GM23248 (cell line): ENCODE data around the gene HOXC10. TPM values are rescaled to one million over a fixed set of nuclear protein-coding genes. Genes with fewer than 3 reads are reported as not detected.
A peak's percentile ranks its signal among the peaks of the same experiment; 100 is the strongest.

Experiments used
- DNase-seq: peaks from one replicate; pipeline ENCODE4 v3.0.0-alpha.2; 2015
- H2AFZ ChIP-seq: fragments of 200-600 bp; sonication (generic); 2 replicates; pipeline ENCODE4 v1.6.1; 2016; ENCODE audit warnings: antibody characterized with exemption
- H3F3A ChIP-seq: fragments of 200-600 bp; sonication (generic); 2 replicates; pipeline ENCODE4 v1.6.1; 2016; ENCODE audit warnings: mild to moderate bottlenecking, antibody characterized with exemption, mixed run types; ENCODE audit not compliant: insufficient read depth
- H3K27ac ChIP-seq: fragments of 200-600 bp; sonication (generic); 2 replicates; pipeline ENCODE4 v1.5.1; 2016; ENCODE audit warnings: mild to moderate bottlenecking
- H3K27me3 ChIP-seq: fragments of 200-600 bp; sonication (generic); replicated peaks from 2 replicates; pipeline ENCODE4 v1.6.1; 2016; ENCODE audit warnings: mild to moderate bottlenecking; ENCODE audit not compliant: insufficient read depth
- H3K36me3 ChIP-seq: fragments of 200-600 bp; sonication (generic); 2 replicates; pipeline ENCODE4 v1.6.1; 2016; ENCODE audit warnings: low read depth, mild to moderate bottlenecking
- H3K4me1 ChIP-seq: fragments of 200-600 bp; sonication (generic); 2 replicates; pipeline ENCODE4 v1.6.1; 2016; ENCODE audit warnings: mild to moderate bottlenecking; ENCODE audit not compliant: insufficient read depth
- H3K4me2 ChIP-seq: fragments of 200-600 bp; sonication (generic); one replicate; pipeline ENCODE4 v1.6.1; 2016; ENCODE audit warnings: mild to moderate bottlenecking; ENCODE audit not compliant: unreplicated experiment
- H3K4me3 ChIP-seq: fragments of 200-600 bp; sonication (generic); 2 replicates; pipeline ENCODE4 v1.5.1; 2016; ENCODE audit warnings: mild to moderate bottlenecking
- H3K79me2 ChIP-seq: fragments of 200-600 bp; sonication (generic); 2 replicates; pipeline ENCODE4 v1.6.1; 2016; ENCODE audit warnings: mild to moderate bottlenecking; ENCODE audit not compliant: insufficient read depth
- H3K9ac ChIP-seq: fragments of 200-600 bp; sonication (generic); 2 replicates; pipeline ENCODE4 v1.6.1; 2016; ENCODE audit warnings: mild to moderate bottlenecking
- H3K9me2 ChIP-seq: fragments of 200-600 bp; sonication (generic); 2 replicates; pipeline ENCODE4 v1.6.1; 2016; ENCODE audit warnings: mixed run types, mild to moderate bottlenecking, moderate library complexity; ENCODE audit not compliant: insufficient read depth
- H3K9me3 ChIP-seq: fragments of 200-600 bp; sonication (generic); one replicate; pipeline ENCODE4 v1.6.1; 2017; ENCODE audit warnings: low read depth
- H4K20me1 ChIP-seq: fragments of 200-600 bp; sonication (generic); 2 replicates; pipeline ENCODE4 v1.6.0; 2016; ENCODE audit not compliant: insufficient read depth
- EZH2 ChIP-seq: fragments of 200-600 bp; sonication (generic); IDR thresholded peaks from 2 replicates; pipeline ENCODE4 v1.6.1; 2018; ENCODE audit warnings: antibody characterized with exemption, mild to moderate bottlenecking; ENCODE audit not compliant: insufficient read depth, poor library complexity, severe bottlenecking
- EZH2phosphoT487 ChIP-seq: fragments of 200-600 bp; sonication (generic); IDR thresholded peaks from 2 replicates; pipeline ENCODE4 v1.6.1; 2018; ENCODE audit warnings: antibody characterized with exemption, moderate library complexity, mild to moderate bottlenecking, low read depth; ENCODE audit not compliant: insufficient read depth
- WGBS, 2 experiments: methylation state at CpG; one replicate each; pipeline ENCODE4 v1.1.6; 2015 to 2017; ENCODE audit warnings: low lambda C conversion rate in 2 of 2, low coverage in 1 of 2; ENCODE audit errors: missing lambda C conversion rate in 2 of 2; 5-methylcytosine and 5-hydroxymethylcytosine counted together
- in situ Hi-C: fragments of 300-500 bp; cut with MboI; formaldehyde crosslinking; loops from 2 replicates; pipeline ENCODE4 v1.15.0; 2020
- polyA plus RNA-seq: library from polyadenylated mRNA; unstranded; fragments of >200 nt; fragmentation: Nextera tagmentation; extraction: Ambion mirVana; gene quantifications from 2 replicates; pipeline ENCODE4 v1.2.1, GENCODE V29; 2016
- total RNA-seq: library from RNA; depleted of rRNA; stranded (reverse); fragments of >200 nt; shearing (Covaris generic); gene quantifications from 2 replicates; pipeline ENCODE4 v1.2.3, GENCODE V29; 2014

Gene HOXC10
- total and polyA plus RNA-seq, 2 experiments from 2014 or later = not detected

DNA sequence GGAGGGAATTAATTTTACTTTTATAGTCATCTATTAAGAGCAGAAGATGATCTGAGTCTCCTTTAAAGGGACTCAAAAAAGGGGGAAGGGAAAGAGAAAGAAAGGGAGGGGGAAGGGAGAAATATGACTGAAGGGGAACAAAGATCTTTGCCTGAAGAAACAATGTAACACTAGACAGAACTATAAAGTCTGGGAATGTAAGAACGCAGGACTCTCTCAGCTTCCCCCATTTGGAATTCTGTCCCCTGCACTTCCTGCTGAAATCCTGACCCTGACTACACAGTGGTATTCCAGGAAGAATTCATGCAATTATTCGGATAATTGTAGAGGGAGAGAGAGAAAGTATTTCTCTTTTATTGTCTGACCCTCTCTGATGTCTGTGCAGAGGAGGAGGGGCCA lies 20.6 kb upstream of the HOXC10 start:
- Histone ChIP-seq H3K4me3 (no peak overlapping the region), H3K9me3 (no peaks in the 10 kb centered on the region), H3K27ac (no peak overlapping the region)

DNA sequence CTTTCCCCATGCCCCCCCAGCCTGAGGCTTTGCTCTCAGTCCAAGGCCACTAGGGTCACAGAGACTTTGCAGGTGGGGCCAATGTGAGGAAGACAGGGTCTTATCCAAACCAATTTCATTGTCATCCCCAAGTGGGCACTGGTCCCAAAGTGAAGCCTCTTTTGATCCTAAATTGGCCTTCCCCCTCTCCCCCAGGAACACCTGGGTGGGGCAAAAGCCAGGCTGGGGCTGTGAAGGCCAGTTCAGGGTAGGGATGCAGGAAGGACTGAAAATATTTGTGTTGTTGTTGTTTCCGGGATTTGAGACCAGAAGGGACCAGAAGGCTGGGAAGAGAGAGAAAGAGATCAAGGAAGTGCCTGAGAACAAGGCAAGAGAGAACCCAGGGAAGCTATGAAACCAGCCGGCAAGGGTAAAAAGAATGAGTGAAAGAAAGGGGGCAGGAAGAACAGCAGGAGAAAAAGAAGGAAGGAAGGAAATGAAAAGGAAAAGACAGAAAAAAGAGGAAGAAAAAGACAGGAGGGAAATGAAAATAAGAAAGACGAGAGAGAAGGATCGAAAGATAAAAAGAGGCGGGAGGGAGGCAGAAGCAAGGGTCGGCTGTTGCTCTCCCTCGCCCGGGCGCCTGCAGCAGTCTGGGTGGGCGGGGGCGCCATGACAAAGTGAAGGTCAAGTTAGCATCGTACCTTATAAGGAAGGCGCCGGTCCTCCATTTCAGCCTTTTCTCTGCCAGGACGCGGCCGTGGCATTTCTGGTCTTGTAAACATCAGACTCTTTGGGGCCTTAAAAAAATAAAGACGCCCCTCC lies 19.5 kb upstream of the HOXC10 start:
- TF ChIP-seq EZH2 (peak; percentile 83), EZH2phosphoT487 (no peak)
- no peaks in the 10 kb centered on the region for H3F3A ChIP-seq
- no peak overlapping the region for H3K9ac ChIP-seq
- DNase-seq = no peak
- no peak overlapping the region for H3K4me3 ChIP-seq
- H3K27me3 ChIP-seq = peaks cover 99% of the 10 kb centered on the region
- no peaks in the 10 kb centered on the region for H3K79me2 ChIP-seq
- no peaks in the 10 kb centered on the region for H3K4me1 ChIP-seq
- no peak overlapping the region for H2AFZ ChIP-seq
- 5% methylated on average over 17 to 18 of the region's 18 CpGs for whole genome bisulfite sequencing, 2 experiments
- no peak overlapping the region for H3K4me2 ChIP-seq
- in situ Hi-C loops = no loop called here
- no peak overlapping the region for H3K27ac ChIP-seq
- H3K36me3 ChIP-seq = no peaks in the 10 kb centered on the region
- no peaks in the 10 kb centered on the region for H3K9me3 ChIP-seq
- H3K9me2 ChIP-seq = no peaks in the 10 kb centered on the region
- no peaks in the 10 kb centered on the region for H4K20me1 ChIP-seq

More for the DNA sequence above, 20.6 kb upstream of the HOXC10 start:
- no peaks in the 10 kb centered on the region for H3K4me1 ChIP-seq
- in situ Hi-C loops = no loop called here
- H3K79me2 ChIP-seq = no peaks in the 10 kb centered on the region
- DNase-seq = no peak
- peaks cover 99% of the 10 kb centered on the region for H3K27me3 ChIP-seq
- H4K20me1 ChIP-seq = no peaks in the 10 kb centered on the region
- no peak overlapping the region for H3K9ac ChIP-seq
- H3K4me2 ChIP-seq = no peak overlapping the region
- no peak overlapping the region for H2AFZ ChIP-seq
- WGBS, 2 experiments = 2 to 14% methylated on average over 2 of the region's 2 CpGs
- TF ChIP-seq EZH2phosphoT487 (no peak), EZH2 (peak; percentile 41)
- no peaks in the 10 kb centered on the region for H3K36me3 ChIP-seq
- no peaks in the 10 kb centered on the region for H3F3A ChIP-seq
- H3K9me2 ChIP-seq = no peaks in the 10 kb centered on the region

- no peak overlapping the region for H3K4me2 ChIP-seq
- 20 to 32% methylated on average over 9 to 15 of the region's 15 CpGs for WGBS, 2 experiments
These were observed 18.9 kb upstream of the HOXC10 start for GRCh38 chr12:53966085-53966384.

GRCh38 chr12:53966385-53967133 lies 18.4 kb upstream of the HOXC10 start:
- WGBS, 2 experiments = 35 to 36% methylated on average over 27 to 36 of the region's 36 CpGs
- no peak overlapping the region for H3K27ac ChIP-seq
- no peaks in the 10 kb centered on the region for H3K9me3 ChIP-seq
- no peaks in the 10 kb centered on the region for H4K20me1 ChIP-seq
- in situ Hi-C loops = no loop called here
- DNase-seq = no peak
- H3K4me3 ChIP-seq = no peak overlapping the region
- H3K4me1 ChIP-seq = no peaks in the 10 kb centered on the region
- no peak overlapping the region for H3K4me2 ChIP-seq
- H3K36me3 ChIP-seq = no peaks in the 10 kb centered on the region
- no peak overlapping the region for H2AFZ ChIP-seq
- TF ChIP-seq EZH2phosphoT487 = no peak; the same call in 1 of the 2 replicates
- peak; percentile 64 for TF ChIP-seq EZH2
- H3K27me3 ChIP-seq = peaks cover 99% of the 10 kb centered on the region
- no peaks in the 10 kb centered on the region for H3F3A ChIP-seq
- H3K79me2 ChIP-seq = no peaks in the 10 kb centered on the region
- H3K9me2 ChIP-seq = no peaks in the 10 kb centered on the region
- H3K9ac ChIP-seq = no peak overlapping the region

More at GRCh38 chr12:53966085-53966384, 18.9 kb upstream of the HOXC10 start:
- Histone ChIP-seq H3K4me3 (no peak overlapping the region), H4K20me1 (no peaks in the 10 kb centered on the region), H3K27ac (no peak overlapping the region), H2AFZ (no peak overlapping the region), H3K4me1 (no peaks in the 10 kb centered on the region), H3K9me3 (no peaks in the 10 kb centered on the region), H3K27me3 (peaks cover 99% of the 10 kb centered on the region), H3K36me3 (no peaks in the 10 kb centered on the region), H3K9ac (no peak overlapping the region), H3F3A (no peaks in the 10 kb centered on the region), H3K79me2 (no peaks in the 10 kb centered on the region), H3K9me2 (no peaks in the 10 kb centered on the region)
- in situ Hi-C loops = no loop called here
- TF ChIP-seq EZH2phosphoT487 (no peak; the same call in 1 of the 2 replicates), EZH2 (no peak)
- no peak for DNase-seq
